Ascending aorta (tissue), 2 donors: ENCODE results near the gene MPZL1. TPM values are rescaled to one million over a fixed set of nuclear protein-coding genes. Genes with fewer than 3 reads are reported as not detected.

Experiments used
- DNase-seq, 2 donors: peaks; one replicate each; pipeline ENCODE4 v3.0.0-alpha.2; 2019; ENCODE audit warnings: low spot score in 2 of 2
- H3K27ac ChIP-seq, 2 donors: fragments of 200-600 bp; sonication (generic); one replicate each; pipeline ENCODE4 v1.5.1; 2016 to 2017; ENCODE audit warnings: mild to moderate bottlenecking in 1 of 2
- H3K27me3 ChIP-seq: fragments of 200-600 bp; sonication (generic); one replicate; pipeline ENCODE4 v1.5.1; 2017
- H3K36me3 ChIP-seq, 2 donors: fragments of 200-600 bp; sonication (generic); one replicate each; pipeline ENCODE4 v1.5.1; 2016
- H3K4me1 ChIP-seq, 2 donors: fragments of 200-600 bp; sonication (generic); one replicate each; pipeline ENCODE4 v1.5.1; 2016 to 2017; ENCODE audit warnings: mild to moderate bottlenecking in 1 of 2
- H3K4me3 ChIP-seq, 2 donors: fragments of 200-600 bp; sonication (generic); one replicate each; pipeline ENCODE4 v1.5.1; 2016 to 2017; ENCODE audit warnings: mild to moderate bottlenecking in 1 of 2
- H3K9me3 ChIP-seq, 2 donors: fragments of 200-600 bp; sonication (generic); one replicate each; pipeline ENCODE4 v1.5.1; 2016
- CTCF ChIP-seq, 3 experiments: fragments of 200-600 bp in 2 of 3; fragments of 450-650 bp in 1 of 3; sonication (generic) in 2 of 3; IDR thresholded peaks; one replicate each; pipeline ENCODE4 v1.5.1; 2016 to 2019; ENCODE audit warnings: antibody characterized with exemption in 3 of 3, mild to moderate bottlenecking in 1 of 3, moderate library complexity in 1 of 3
- intact Hi-C: fragments of 100-400 bp; cut with DNase I; formaldehyde crosslinking; loops from one replicate; pipeline ENCODE4 v1.15.1; 2023
- total RNA-seq: library from RNA; depleted of rRNA; stranded (reverse); fragments of >200 nt; gene quantifications from one replicate; pipeline ENCODE4 v1.1.0, GENCODE V29; 2016

Gene MPZL1
- total RNA-seq, 1 donor from 2014 or later, result 58.9 TPM

GRCh38 chr1:167757433-167758309 lies 35.9 kb downstream of the MPZL1 start:
- no peaks in the 10 kb centered on the region for H3K36me3 ChIP-seq
- H3K9me3 ChIP-seq, result no peaks in the 10 kb centered on the region
- TF ChIP-seq CTCF (IDR thresholded peaks at IDR 0.05), result no peak
- H3K4me3 ChIP-seq, result no peak overlapping the region
- H3K4me1 ChIP-seq, result peaks cover 0 to 3% of the 10 kb centered on the region in 2 donors
- no peak overlapping the region for H3K27ac ChIP-seq
- DNase-seq, result no peak
- no peaks in the 10 kb centered on the region for H3K27me3 ChIP-seq
- intact Hi-C loops, result no loop called here

- Histone ChIP-seq H3K27ac (no peak overlapping the region), H3K27me3 (no peaks in the 10 kb centered on the region), H3K4me3 (no peak overlapping the region), H3K36me3 (peaks cover 4 to 5% of the 10 kb centered on the region in 2 donors), H3K9me3 (no peaks in the 10 kb centered on the region), H3K4me1 (peaks cover 0 to 6% of the 10 kb centered on the region in 2 donors)
- DNase-seq, result no peak
- no peak for TF ChIP-seq CTCF (IDR thresholded peaks at IDR 0.05)
- intact Hi-C loops, result no loop called here
These were observed 39.6 kb downstream of the MPZL1 start for GRCh38 chr1:167761400-167761799.

- no peak overlapping the region for H3K27ac ChIP-seq
- H3K9me3 ChIP-seq, result no peaks in the 10 kb centered on the region
- TF ChIP-seq CTCF (IDR thresholded peaks at IDR 0.05), result no peak
- intact Hi-C loops, result no loop called here
- no peak overlapping the region for H3K4me3 ChIP-seq
- no peaks in the 10 kb centered on the region for H3K27me3 ChIP-seq
- DNase-seq, result no peak
- peaks cover 8 to 12% of the 10 kb centered on the region in 2 donors for H3K36me3 ChIP-seq
- H3K4me1 ChIP-seq, result peaks cover 0 to 3% of the 10 kb centered on the region in 2 donors
These were observed 40.4 kb downstream of the MPZL1 start for GRCh38 chr1:167762061-167762746.

GRCh38 chr1:167763525-167764220 lies 41.9 kb downstream of the MPZL1 start:
- H3K36me3 ChIP-seq, result peaks cover 8 to 25% of the 10 kb centered on the region in 2 donors
- H3K4me1 ChIP-seq, result peaks cover 0 to 3% of the 10 kb centered on the region in 2 donors
- TF ChIP-seq CTCF (IDR thresholded peaks at IDR 0.05), result no peak
- no peak for DNase-seq
- no peak overlapping the region for H3K27ac ChIP-seq
- intact Hi-C loops, result no loop called here
- no peaks in the 10 kb centered on the region for H3K9me3 ChIP-seq
- no peaks in the 10 kb centered on the region for H3K27me3 ChIP-seq
- H3K4me3 ChIP-seq, result no peak overlapping the region

GRCh38 chr1:167764458-167765330 lies 42.9 kb downstream of the MPZL1 start:
- H3K4me3 ChIP-seq, result no peak overlapping the region
- TF ChIP-seq CTCF (IDR thresholded peaks at IDR 0.05), result no peak
- peaks cover 8 to 34% of the 10 kb centered on the region in 2 donors for H3K36me3 ChIP-seq
- H3K27ac ChIP-seq, result no peak overlapping the region
- intact Hi-C loops, result no loop called here
- no peaks in the 10 kb centered on the region for H3K9me3 ChIP-seq
- peaks cover 0 to 3% of the 10 kb centered on the region in 2 donors for H3K4me1 ChIP-seq
- no peaks in the 10 kb centered on the region for H3K27me3 ChIP-seq
- DNase-seq, result no peak
